ENCODE data around the gene PISD. TPM values are rescaled to one million over a fixed set of nuclear protein-coding genes. Genes with fewer than 3 reads are reported as not detected.

Gene PISD
- total RNA-seq, 1 experiment from 2014 or later: 45.9 TPM

DNA sequence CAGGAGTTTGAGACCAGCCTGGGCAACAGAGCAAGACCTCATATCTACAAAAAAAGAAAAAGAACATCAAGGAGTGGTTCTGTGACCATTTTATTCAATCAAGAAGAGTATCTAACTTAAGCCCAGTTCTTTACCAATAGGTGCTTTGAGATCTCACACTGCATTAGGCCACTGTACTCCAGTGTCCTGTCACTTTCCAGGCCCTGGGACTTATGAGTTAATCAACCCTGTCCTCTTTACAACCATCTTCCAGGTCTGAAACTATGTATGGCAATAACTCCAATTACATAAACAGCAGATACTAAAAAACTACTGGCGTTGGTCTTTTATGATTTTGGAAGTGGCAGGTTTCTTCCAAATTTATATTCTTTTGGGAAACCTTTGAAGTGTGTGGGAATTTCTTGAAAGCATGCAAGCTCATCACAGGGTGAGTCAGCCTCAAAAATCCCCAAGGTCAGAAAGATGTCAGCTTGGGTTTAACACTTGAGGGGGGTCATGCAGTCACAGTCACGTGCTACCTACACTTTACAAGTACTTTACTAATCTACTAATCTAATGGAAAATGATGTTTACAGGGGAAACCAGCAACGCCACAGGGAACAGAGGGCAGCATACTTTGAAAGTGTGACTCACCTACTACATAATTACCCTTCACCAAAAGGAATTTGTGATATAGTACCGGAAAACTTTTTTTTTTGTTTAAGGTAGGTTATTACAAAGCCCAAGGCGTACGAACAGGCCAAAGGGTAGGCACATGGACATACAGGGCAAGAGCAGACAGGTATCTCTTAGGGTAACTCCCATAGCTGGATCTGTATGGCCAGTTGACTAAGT lies 15.6 kb downstream of the PISD start:
- Mint-ChIP-seq H3K4me3 (ENCODE audit: low read depth, unreplicated experiment) (peak overlapping the region; percentile 12), H3K4me1 (ENCODE audit: low read depth, unreplicated experiment) (peaks cover 23% of the 10 kb centered on the region), H3K9me3 (ENCODE audit: low read depth, unreplicated experiment) (no peaks in the 10 kb centered on the region), H3K27ac (ENCODE audit: unreplicated experiment) (peak overlapping the region; percentile 76), H3K36me3 (ENCODE audit: insufficient read depth, unreplicated experiment) (peaks cover 52% of the 10 kb centered on the region), H3K27me3 (ENCODE audit: unreplicated experiment) (no peaks in the 10 kb centered on the region)
- CTCF ChIA-PET: interaction anchor here (0.9 kb wide), 1 partner anchor 16 kb away, joined by 5 read pairs; no protein-coding TSS in a partner anchor
- TSS peak; percentile 28 for BruUV-seq (replicated peaks)
- TF ChIP-seq, protein P1, sequence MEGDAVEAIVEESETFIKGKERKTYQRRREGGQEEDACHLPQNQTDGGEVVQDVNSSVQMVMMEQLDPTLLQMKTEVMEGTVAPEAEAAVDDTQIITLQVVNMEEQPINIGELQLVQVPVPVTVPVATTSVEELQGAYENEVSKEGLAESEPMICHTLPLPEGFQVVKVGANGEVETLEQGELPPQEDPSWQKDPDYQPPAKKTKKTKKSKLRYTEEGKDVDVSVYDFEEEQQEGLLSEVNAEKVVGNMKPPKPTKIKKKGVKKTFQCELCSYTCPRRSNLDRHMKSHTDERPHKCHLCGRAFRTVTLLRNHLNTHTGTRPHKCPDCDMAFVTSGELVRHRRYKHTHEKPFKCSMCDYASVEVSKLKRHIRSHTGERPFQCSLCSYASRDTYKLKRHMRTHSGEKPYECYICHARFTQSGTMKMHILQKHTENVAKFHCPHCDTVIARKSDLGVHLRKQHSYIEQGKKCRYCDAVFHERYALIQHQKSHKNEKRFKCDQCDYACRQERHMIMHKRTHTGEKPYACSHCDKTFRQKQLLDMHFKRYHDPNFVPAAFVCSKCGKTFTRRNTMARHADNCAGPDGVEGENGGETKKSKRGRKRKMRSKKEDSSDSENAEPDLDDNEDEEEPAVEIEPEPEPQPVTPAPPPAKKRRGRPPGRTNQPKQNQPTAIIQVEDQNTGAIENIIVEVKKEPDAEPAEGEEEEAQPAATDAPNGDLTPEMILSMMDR (IDR thresholded peaks at IDR 0.05; ENCODE audit: unreplicated experiment): no peak
- DNase-seq: peak; percentile 57
- intact Hi-C loops (cut with micrococcal nuclease; ENCODE audit: unreplicated experiment): no loop called here

DNA sequence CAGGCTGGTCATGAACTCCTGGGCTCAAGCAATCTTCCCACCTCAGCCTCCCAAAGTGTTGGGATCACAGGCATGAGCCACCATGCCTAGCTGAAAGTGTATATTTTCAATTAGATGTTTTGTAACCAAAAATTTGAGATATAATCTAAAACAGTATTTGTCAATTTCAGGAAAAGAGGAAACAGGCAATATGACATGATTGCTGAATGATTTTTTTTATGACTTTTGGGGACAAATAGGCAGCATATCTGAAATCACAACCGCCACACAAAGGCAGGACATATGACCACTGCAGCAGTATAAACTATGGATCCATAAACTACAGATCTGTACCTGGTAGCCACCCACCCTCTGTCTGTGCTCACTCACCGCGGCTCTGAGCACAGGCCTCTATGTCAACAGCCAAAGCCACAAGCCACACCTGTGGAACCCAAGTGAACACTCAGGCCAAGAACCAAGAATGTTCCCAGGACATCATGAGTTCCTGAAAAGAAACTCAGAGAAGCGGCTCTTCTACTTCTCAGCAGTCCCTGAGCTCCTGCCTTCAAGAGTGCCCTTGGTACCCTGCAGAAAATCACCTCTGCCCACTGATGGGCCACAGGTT lies 22.5 kb downstream of the PISD start:
- H3K4me1 Mint-ChIP-seq (ENCODE audit: low read depth, unreplicated experiment): peaks cover 19% of the 10 kb centered on the region
- no peak overlapping the region for H3K27ac Mint-ChIP-seq (ENCODE audit: unreplicated experiment)
- CTCF ChIA-PET: no interaction called here
- BruUV-seq (replicated peaks): no TSS peak
- DNase-seq: no peak
- H3K9me3 Mint-ChIP-seq (ENCODE audit: low read depth, unreplicated experiment): peaks cover 4% of the 10 kb centered on the region
- intact Hi-C loops (cut with micrococcal nuclease; ENCODE audit: unreplicated experiment): no loop called here
- no peaks in the 10 kb centered on the region for H3K27me3 Mint-ChIP-seq (ENCODE audit: unreplicated experiment)
- no peak overlapping the region for H3K4me3 Mint-ChIP-seq (ENCODE audit: low read depth, unreplicated experiment)
- H3K36me3 Mint-ChIP-seq (ENCODE audit: insufficient read depth, unreplicated experiment): peaks cover 42% of the 10 kb centered on the region
- TF ChIP-seq, protein P1 (IDR thresholded peaks at IDR 0.05; ENCODE audit: unreplicated experiment): no peak

DNA sequence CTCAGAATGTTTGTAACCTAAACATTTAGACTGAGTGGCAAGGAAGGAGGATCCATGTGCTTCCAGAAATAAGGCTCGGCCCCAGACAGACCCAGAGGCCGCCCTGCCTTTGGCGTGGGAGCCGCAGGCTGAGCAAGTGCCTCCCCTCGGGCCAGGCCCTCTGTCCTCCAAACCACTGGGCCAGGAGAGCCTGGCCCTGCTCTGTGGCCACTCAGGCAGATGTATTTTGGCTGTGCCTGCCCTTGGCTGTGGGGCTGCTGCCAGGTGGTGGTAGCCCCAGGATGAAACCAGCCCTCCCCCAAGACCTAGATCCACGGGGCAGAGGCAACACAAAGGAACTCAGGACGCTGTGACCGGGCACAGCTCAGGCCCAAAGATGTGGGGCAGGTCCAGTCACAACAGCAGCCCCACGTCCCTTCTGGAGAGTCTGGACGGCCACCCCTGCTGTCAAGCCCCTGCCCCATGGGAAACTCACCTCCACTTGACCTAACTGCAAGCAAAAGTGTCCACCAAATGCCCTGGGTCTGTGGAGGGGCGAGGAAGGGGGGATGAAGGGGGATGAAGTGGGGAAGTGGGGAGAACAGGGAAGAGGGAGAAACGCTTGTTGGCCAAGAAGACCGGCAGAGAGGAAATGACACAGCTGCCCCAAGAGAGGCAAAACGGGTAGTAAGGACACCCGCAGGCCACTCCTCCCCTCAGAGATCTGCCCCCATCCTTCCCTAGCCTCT lies 24.0 kb downstream of the PISD start:
- TF ChIP-seq, protein P1 (IDR thresholded peaks at IDR 0.05; ENCODE audit: unreplicated experiment): no peak
- intact Hi-C loops (cut with micrococcal nuclease; ENCODE audit: unreplicated experiment): no loop called here
- Mint-ChIP-seq H3K36me3 (ENCODE audit: insufficient read depth, unreplicated experiment) (peaks cover 46% of the 10 kb centered on the region), H3K9me3 (ENCODE audit: low read depth, unreplicated experiment) (peaks cover 4% of the 10 kb centered on the region), H3K27me3 (ENCODE audit: unreplicated experiment) (no peaks in the 10 kb centered on the region), H3K4me1 (ENCODE audit: low read depth, unreplicated experiment) (peaks cover 31% of the 10 kb centered on the region), H3K27ac (ENCODE audit: unreplicated experiment) (no peak overlapping the region), H3K4me3 (ENCODE audit: low read depth, unreplicated experiment) (no peak overlapping the region)
- CTCF ChIA-PET: interaction anchor here (0.7 kb wide), 1 partner anchor 38 kb away, joined by 5 read pairs; no protein-coding TSS in a partner anchor
- no TSS peak for BruUV-seq (replicated peaks)
- DNase-seq: no peak

DNA sequence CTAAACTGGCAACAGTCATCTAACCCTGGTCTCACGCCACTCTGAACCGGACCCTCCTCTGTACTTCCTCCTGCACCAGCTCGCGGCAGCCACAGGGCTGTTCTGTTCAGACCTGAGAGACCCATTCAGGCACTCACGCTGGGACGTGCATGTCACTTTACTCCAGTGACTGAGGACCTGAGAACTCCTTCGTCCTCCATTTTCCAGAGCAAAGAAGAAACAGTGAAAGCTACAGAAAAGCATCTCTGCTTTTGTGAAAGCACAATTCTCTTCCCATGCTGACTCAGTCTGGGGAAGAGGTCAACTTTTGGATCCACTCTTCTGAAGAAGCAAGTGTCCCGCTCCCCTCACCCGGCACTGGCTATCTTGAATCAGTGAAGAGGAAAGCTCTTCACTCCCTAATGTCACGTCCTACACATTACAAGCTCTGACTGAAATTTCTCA lies 24.5 kb downstream of the PISD start:
- H3K36me3 Mint-ChIP-seq (ENCODE audit: insufficient read depth, unreplicated experiment): peaks cover 42% of the 10 kb centered on the region
- H3K4me3 Mint-ChIP-seq (ENCODE audit: low read depth, unreplicated experiment): no peak overlapping the region
- intact Hi-C loops (cut with micrococcal nuclease; ENCODE audit: unreplicated experiment): no loop called here
- peaks cover 4% of the 10 kb centered on the region for H3K9me3 Mint-ChIP-seq (ENCODE audit: low read depth, unreplicated experiment)
- CTCF ChIA-PET: interaction anchor here (0.7 kb wide), 1 partner anchor 20 kb away, joined by 3 read pairs; no protein-coding TSS in a partner anchor
- no TSS peak for BruUV-seq (replicated peaks)
- H3K27ac Mint-ChIP-seq (ENCODE audit: unreplicated experiment): no peak overlapping the region
- peaks cover 31% of the 10 kb centered on the region for H3K4me1 Mint-ChIP-seq (ENCODE audit: low read depth, unreplicated experiment)
- DNase-seq: no peak
- TF ChIP-seq, protein P1 (IDR thresholded peaks at IDR 0.05; ENCODE audit: unreplicated experiment): no peak
- no peaks in the 10 kb centered on the region for H3K27me3 Mint-ChIP-seq (ENCODE audit: unreplicated experiment)
